Measurements from ENCODE around the gene NPR2. TPM values are rescaled to one million over a fixed set of nuclear protein-coding genes. Genes with fewer than 3 reads are reported as not detected.

NPR2 gene
- total and polyA plus RNA-seq, 2 of the 13 experiments (the other 11 are each of a cell fraction or from before 2014, with no cell fraction given): 7.4 to 9.4 TPM

GRCh38 chr9:35834260-35835215, 43.1 kb downstream of the NPR2 start (continued):
- TF ChIP-seq ZNF407 (CRISPR knock-in tag; IDR thresholded peaks at IDR 0.05; ENCODE audit: not compliant biosample characterization): no peak
- 0 out of 2 replicates have a peak, but pooled peaks have one; percentile 15 for TF ChIP-seq ZNF160 (CRISPR knock-in tag; IDR thresholded peaks at IDR 0.05)
- no peak for TF ChIP-seq KDM4B (CRISPR knock-in tag; IDR thresholded peaks at IDR 0.05)
- no peak for TF ChIP-seq ZNF253 (CRISPR knock-in tag; IDR thresholded peaks at IDR 0.05; ENCODE audit: borderline replicate concordance)
- no peak for TF ChIP-seq ZNF776 (CRISPR knock-in tag; IDR thresholded peaks at IDR 0.05)
- no peak for TF ChIP-seq ZNF639 (CRISPR knock-in tag; conservative IDR thresholded peaks at IDR 0.05)
- no peak for TF ChIP-seq AHR (CRISPR knock-in tag; IDR thresholded peaks at IDR 0.05)
- no peak for TF ChIP-seq ZNF333 (CRISPR knock-in tag; IDR thresholded peaks at IDR 0.05; ENCODE audit: borderline replicate concordance)
- no peak for TF ChIP-seq CBX1 (IDR thresholded peaks at IDR 0.05; ENCODE audit: low read depth)
- peak; percentile 90 for TF ChIP-seq ESRRA (CRISPR knock-in tag; IDR thresholded peaks at IDR 0.05; ENCODE audit: low read depth)
- TF ChIP-seq U2AF1 (optimal IDR thresholded peaks at IDR 0.05; ENCODE audit: low read depth, low read length): no peak
- TF ChIP-seq ARID4A (CRISPR knock-in tag; IDR thresholded peaks at IDR 0.05; ENCODE audit: borderline replicate concordance): peak; percentile 44; the same call in 1 of the 2 replicates
- no peak for TF ChIP-seq FLYWCH1 (CRISPR knock-in tag; IDR thresholded peaks at IDR 0.05)
- no peak for TF ChIP-seq RFX5 (IDR thresholded peaks at IDR 0.05; ENCODE audit: low read depth, low read length)
- TF ChIP-seq CEBPG (CRISPR knock-in tag; IDR thresholded peaks at IDR 0.05): 0 out of 2 replicates have a peak, but pooled peaks have one; percentile 6
